Esophagus muscularis mucosa (tissue), 4 donors: ENCODE measurements around the gene KIF3A.

Experiments used
- CTCF ChIP-seq, 3 experiments: fragments of 200-600 bp in 2 of 3; fragments of 450-650 bp in 1 of 3; sonication (generic) in 2 of 3; IDR thresholded peaks; one replicate each; pipeline ENCODE4 v1.5.1; 2017 to 2019; ENCODE audit warnings: antibody characterized with exemption in 3 of 3, mild to moderate bottlenecking in 2 of 3, moderate library complexity in 1 of 3
- EP300 ChIP-seq: sonication (generic); formaldehyde crosslinking; IDR thresholded peaks from one replicate; pipeline ENCODE4 v1.6.1; 2017; ENCODE audit warnings: antibody characterized with exemption
- POLR2A ChIP-seq: fragments of 450-650 bp; IDR thresholded peaks from one replicate; pipeline ENCODE4 v1.6.1; 2017; ENCODE audit warnings: antibody characterized with exemption, moderate library complexity, mild to moderate bottlenecking, low read depth
- POLR2AphosphoS5 ChIP-seq, 2 donors: sonication (generic); formaldehyde crosslinking; IDR thresholded peaks; one replicate each; pipeline ENCODE4 v1.6.1; 2017; ENCODE audit warnings: antibody characterized with exemption in 2 of 2

GRCh38 chr5:132781029-132781428 is 43.7 kb upstream of the KIF3A start:
- no peak for TF ChIP-seq POLR2A
- TF ChIP-seq CTCF (IDR thresholded peaks at IDR 0.05): no peak
- TF ChIP-seq EP300: no peak
- TF ChIP-seq POLR2AphosphoS5 (IDR thresholded peaks at IDR 0.05): no peak
